SK-N-SH (cell line): Measurements from ENCODE around the gene RCOR2. TPM values are rescaled to one million over a fixed set of nuclear protein-coding genes. Genes with fewer than 3 reads are reported as not detected.
A peak's percentile ranks its signal among the peaks of the same experiment; 100 is the strongest.

Source experiments
- CTCF ChIA-PET: fragments of 300-600, 350-600 bp; formaldehyde crosslinking; extraction: SDS; loops from one replicate; lab custom pipeline; 2021; lab: Yijun Ruan, JAX
- POLR2A ChIA-PET: fragments of 350-600 bp; sonication (Branson Sonifier 250); formaldehyde crosslinking; extraction: SDS; loops from one replicate; lab custom pipeline; 2020; ENCODE audit warnings: antibody characterized with exemption, inconsistent platforms; lab: Yijun Ruan, JAX
- DNase-seq: peaks from one replicate; pipeline ENCODE4 v3.0.0; 2012
- H2AFZ ChIP-seq: fragments of 200-600 bp; sonication (generic); 2 replicates; pipeline ENCODE4 v1.8.1; 2016; ENCODE audit warnings: antibody characterized with exemption, mild to moderate bottlenecking, low read depth
- H3F3A ChIP-seq: fragments of 200-600 bp; sonication (generic); replicated peaks from 2 replicates; pipeline ENCODE3; 2016; ENCODE audit warnings: antibody characterized with exemption, mild to moderate bottlenecking; ENCODE audit not compliant: insufficient read depth
- H3K27ac ChIP-seq, 2 experiments: fragments of 200-500 bp in 1 of 2; fragments of 200-600 bp in 1 of 2; sonication (Bioruptor generic) in 1 of 2; sonication (generic), shearing (Covaris generic) in 1 of 2; 2 replicates each; pipeline versions ENCODE4 v1.5.1 to v1.6.1; 2014 to 2016; ENCODE audit warnings: low read depth in 2 of 2, inconsistent platforms in 1 of 2, low read length in 1 of 2, mild to moderate bottlenecking in 1 of 2, mixed read lengths in 1 of 2
- H3K27me3 ChIP-seq: fragments of 200-600 bp; sonication (generic), shearing (Covaris generic); 2 replicates; pipeline ENCODE4 v1.6.1; 2016; ENCODE audit warnings: mixed run types; ENCODE audit not compliant: insufficient read depth
- H3K36me3 ChIP-seq, 2 experiments: fragments of 200-500 bp in 1 of 2; fragments of 200-600 bp in 1 of 2; sonication (Bioruptor generic) in 1 of 2; sonication (generic) in 1 of 2; replicated peaks in 1 of 2; 2 replicates each; pipeline versions ENCODE3 to v1.5.1; 2014 to 2016; ENCODE audit warnings: low read length in 1 of 2, mild to moderate bottlenecking in 1 of 2; ENCODE audit not compliant: insufficient read depth in 2 of 2, control insufficient read depth in 1 of 2
- H3K4me1 ChIP-seq, 2 experiments: fragments of 200-500 bp in 1 of 2; fragments of 200-600 bp in 1 of 2; sonication (Bioruptor generic) in 1 of 2; sonication (generic), shearing (Covaris generic) in 1 of 2; 2 replicates each; pipeline versions ENCODE4 v1.5.1 to v1.6.1; 2014 to 2016; ENCODE audit warnings: low read depth in 1 of 2, low read length in 1 of 2, mixed run types in 1 of 2; ENCODE audit not compliant: insufficient read depth in 2 of 2, control insufficient read depth in 1 of 2
- H3K4me2 ChIP-seq: fragments of 200-600 bp; sonication (generic), shearing (Covaris generic); 2 replicates; pipeline ENCODE4 v1.6.1; 2017; ENCODE audit warnings: mixed run types
- H3K4me3 ChIP-seq, 2 experiments: fragments of 200-500 bp in 1 of 2; fragments of 200-600 bp in 1 of 2; sonication (Bioruptor generic) in 1 of 2; sonication (generic), shearing (Covaris generic) in 1 of 2; 2 replicates each; pipeline versions ENCODE4 v1.5.1 to v1.8.1; 2014 to 2016; ENCODE audit warnings: low read depth in 2 of 2, inconsistent platforms in 1 of 2, low read length in 1 of 2, mild to moderate bottlenecking in 1 of 2, mixed read lengths in 1 of 2, moderate library complexity in 1 of 2
- H3K79me2 ChIP-seq: fragments of 200-600 bp; sonication (generic); 2 replicates; pipeline ENCODE4 v1.8.1; 2017; ENCODE audit warnings: mild to moderate bottlenecking; ENCODE audit not compliant: insufficient read depth
- H3K9ac ChIP-seq: fragments of 200-600 bp; sonication (generic); 2 replicates; pipeline ENCODE4 v1.6.1; 2017; ENCODE audit warnings: mixed run types
- H3K9me2 ChIP-seq: fragments of 200-600 bp; sonication (generic); 2 replicates; pipeline ENCODE4 v1.6.1; 2017; ENCODE audit warnings: mixed run types
- H3K9me3 ChIP-seq: fragments of 200-600 bp; sonication (generic); 2 replicates; pipeline ENCODE4 v1.6.1; 2017; ENCODE audit warnings: mixed run types, mild to moderate bottlenecking, moderate library complexity
- H4K20me1 ChIP-seq: fragments of 200-600 bp; sonication (generic); 2 replicates; pipeline ENCODE4 v1.6.1; 2017; ENCODE audit warnings: mild to moderate bottlenecking, mixed run types; ENCODE audit not compliant: insufficient read depth
- CHD2 ChIP-seq: fragments of 150-350 bp; IDR thresholded peaks from 2 replicates; pipeline ENCODE4 v1.6.1; 2018; ENCODE audit warnings: low read length; ENCODE audit not compliant: partially characterized antibody
- CTCF ChIP-seq: fragments of 200-600 bp; sonication (generic); IDR thresholded peaks from 2 replicates; pipeline ENCODE4 v1.6.1; 2017; ENCODE audit warnings: antibody characterized with exemption, mild to moderate bottlenecking, moderate library complexity
- ELF1 ChIP-seq: IDR thresholded peaks from 2 replicates; pipeline ENCODE4 v1.4.0; 2012
- EP300 ChIP-seq, 2 experiments: IDR thresholded peaks; 2 replicates each; pipeline versions ENCODE4 v1.4.0 to v1.6.1; 2012; ENCODE audit warnings: borderline replicate concordance in 1 of 2, low read depth in 1 of 2, low read length in 1 of 2
- EZH2phosphoT487 ChIP-seq: fragments of 200-600 bp; sonication (generic); IDR thresholded peaks from 2 replicates; pipeline ENCODE4 v1.6.1; 2017; ENCODE audit warnings: low read depth, mixed run types, mild to moderate bottlenecking, antibody characterized with exemption, moderate library complexity, borderline replicate concordance
- GABPA ChIP-seq: IDR thresholded peaks from 2 replicates; pipeline ENCODE4 v1.4.0; 2012; ENCODE audit warnings: low read depth, mild to moderate bottlenecking
- IRF3 ChIP-seq: fragments of 150-350 bp; IDR thresholded peaks from 2 replicates; pipeline ENCODE4 v1.6.1; 2016; ENCODE audit warnings: mild to moderate bottlenecking, low read depth, low read length
- JUND ChIP-seq: IDR thresholded peaks from 2 replicates; pipeline ENCODE4 v1.4.0; 2012
- MXI1 ChIP-seq: IDR thresholded peaks from 2 replicates; pipeline ENCODE4 v1.6.1; 2012; ENCODE audit warnings: mild to moderate bottlenecking, low read depth, low read length, improper control_type of control experiment
- NFIC ChIP-seq: IDR thresholded peaks from 2 replicates; pipeline ENCODE4 v1.4.0; 2012; ENCODE audit warnings: borderline replicate concordance
- RAD21 ChIP-seq: IDR thresholded peaks from 2 replicates; pipeline ENCODE4 v1.6.1; 2012; ENCODE audit warnings: mild to moderate bottlenecking, low read length
- RFX5 ChIP-seq: IDR thresholded peaks from 2 replicates; pipeline ENCODE4 v1.6.1; 2012; ENCODE audit warnings: mild to moderate bottlenecking, improper control_type of control experiment, low read length
- TAF1 ChIP-seq: IDR thresholded peaks from 2 replicates; pipeline ENCODE4 v1.6.1; 2012; ENCODE audit warnings: low read depth, mild to moderate bottlenecking, low read length, moderate library complexity, borderline replicate concordance
- TCF12 ChIP-seq: IDR thresholded peaks from 2 replicates; pipeline ENCODE4 v1.4.0; 2012
- YY1 ChIP-seq: IDR thresholded peaks from 2 replicates; pipeline ENCODE4 v1.4.0; 2012; ENCODE audit warnings: low read depth, mild to moderate bottlenecking
- WGBS: methylation state at CpG from one replicate; pipeline ENCODE4 v1.1.6; 2017; ENCODE audit warnings: low lambda C conversion rate; 5-methylcytosine and 5-hydroxymethylcytosine counted together
- polyA plus RNA-seq, 3 experiments: library from polyadenylated mRNA; depleted of rRNA; stranded (reverse); fragments of >200 nt; gene quantifications; 2 replicates each; pipeline ENCODE4 v1.2.3, GENCODE V29; 2012

RCOR2 gene
- polyA plus RNA-seq, 1 of the 3 experiments (the other 2 are of a cell fraction): 1.1 TPM

GRCh38 chr11:63922673-63923192, 5.8 kb upstream of the RCOR2 start:
- DNase-seq: no peak
- no peaks in the 10 kb centered on the region for H3F3A ChIP-seq
- H3K36me3 ChIP-seq: no peaks in the 10 kb centered on the region
- CTCF ChIA-PET: interaction anchor here (1.0 to 1.5 kb wide), 3 partner anchors 11 to 23 kb away, joined by 3 to 4 read pairs (median 3); no protein-coding TSS in a partner anchor
- no peaks in the 10 kb centered on the region for H3K27me3 ChIP-seq
- WGBS: 63% methylated on average over 2 of the region's 2 CpGs
- no peaks in the 10 kb centered on the region for H4K20me1 ChIP-seq
- TF ChIP-seq ELF1 (no peak), RFX5 (no peak), JUND (no peak), TCF12 (no peak), RAD21 (no peak), EZH2phosphoT487 (no peak), YY1 (no peak), TAF1 (no peak), MXI1 (no peak), CHD2 (no peak), NFIC (no peak), EP300 (IDR thresholded peaks at IDR 0.05; ENCODE audit: borderline replicate concordance in 1 of 2, low read depth in 1 of 2, low read length in 1 of 2) (no peak), GABPA (no peak), IRF3 (no peak)
- no peaks in the 10 kb centered on the region for H3K9me3 ChIP-seq
- no peaks in the 10 kb centered on the region for H3K9me2 ChIP-seq
- H3K9ac ChIP-seq: no peak overlapping the region
- H3K4me1 ChIP-seq: peaks cover 0 to 27% of the 10 kb centered on the region in 2 experiments; a peak in 1 of 4 replicates
- POLR2A ChIA-PET: no interaction called here
- no peak overlapping the region for H3K27ac ChIP-seq
- no peak overlapping the region for H3K4me2 ChIP-seq
- no peak overlapping the region for H2AFZ ChIP-seq
- no peak overlapping the region for H3K4me3 ChIP-seq
- no peaks in the 10 kb centered on the region for H3K79me2 ChIP-seq

GRCh38 chr11:63920939-63921417, 4.0 kb upstream of the RCOR2 start:
- ChIA-PET CTCF (interaction anchor here (1.0 to 1.5 kb wide), 3 partner anchors 13 to 83 kb away, joined by 4 read pairs; no protein-coding TSS in a partner anchor), POLR2A (interaction anchor here (0.6 kb wide), 1 partner anchor 11 kb away, joined by 4 read pairs; no protein-coding TSS in a partner anchor)
- H3K9me3 ChIP-seq: no peaks in the 10 kb centered on the region
- no peak overlapping the region; a peak in 1 of 4 replicates for H3K27ac ChIP-seq
- no peak for DNase-seq
- H3K27me3 ChIP-seq: no peaks in the 10 kb centered on the region
- no peak overlapping the region; a peak in 1 of 4 replicates for H3K4me3 ChIP-seq
- no peaks in the 10 kb centered on the region for H4K20me1 ChIP-seq
- H3K36me3 ChIP-seq: no peaks in the 10 kb centered on the region
- H3K4me2 ChIP-seq: no peak overlapping the region
- no peak overlapping the region for H2AFZ ChIP-seq
- H3K9me2 ChIP-seq: no peaks in the 10 kb centered on the region
- H3K79me2 ChIP-seq: no peaks in the 10 kb centered on the region
- WGBS: 88% methylated on average over 9 of the region's 14 CpGs
- TF ChIP-seq CTCF: peak; percentile 21
- TF ChIP-seq ELF1: no peak
- TF ChIP-seq, all 33 proteins: peak for 1
- Histone ChIP-seq H3K4me1 (peaks cover 4 to 31% of the 10 kb centered on the region in 2 experiments; a peak in 3 of 4 replicates), H3K9ac (no peak overlapping the region), H3F3A (no peaks in the 10 kb centered on the region)
